NCI-H146 treated with DMSO at 0.1 percent for 48 hours (cell line): Measurements from ENCODE around the gene APBB1IP.

Experiments used
- DNase-seq: peaks from one replicate; lab custom pipeline; 2025; ENCODE audit not compliant: unreplicated experiment; lab: John Stamatoyannopoulos, UW

APBB1IP gene

DNA sequence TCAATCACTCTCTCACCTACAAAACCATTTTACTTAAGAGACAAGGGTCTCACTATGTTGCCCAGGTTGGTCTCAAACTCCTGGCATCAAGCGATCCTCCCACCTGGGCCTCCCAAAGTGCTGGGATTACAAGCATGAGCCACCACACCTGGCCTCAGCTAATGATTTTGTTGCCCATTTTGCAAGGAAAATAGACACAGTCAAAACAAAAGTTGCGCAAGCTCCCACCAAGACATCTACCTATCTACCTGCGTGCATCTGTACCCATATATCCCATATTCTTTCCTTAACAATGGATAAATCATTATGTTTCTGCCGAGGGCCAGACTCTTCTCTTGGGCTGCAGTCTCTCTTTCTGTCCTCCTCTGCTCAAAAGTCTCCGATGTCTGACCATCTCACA lies 67.3 kb downstream of the APBB1IP start:
- DNase-seq, result no peak

DNA sequence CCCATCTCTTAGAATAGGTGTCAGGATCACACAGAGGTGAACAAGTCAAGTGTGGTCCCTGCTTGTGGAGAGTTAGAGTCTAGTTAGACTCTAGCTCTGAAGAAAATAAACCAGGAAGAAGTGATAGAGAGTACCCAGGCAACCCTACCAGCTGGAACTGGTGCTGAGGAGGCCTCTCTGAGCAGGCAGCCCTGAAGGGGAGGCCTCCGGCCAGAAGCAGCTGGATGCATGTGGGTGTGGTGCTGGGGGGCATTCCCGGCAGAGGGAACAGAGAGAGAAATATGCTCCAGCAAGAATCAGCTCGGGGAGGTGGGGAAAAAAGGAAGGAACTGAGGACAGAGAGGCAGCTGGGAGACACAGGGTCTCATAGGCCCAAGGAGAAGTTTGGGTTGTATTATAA lies 68.6 kb downstream of the APBB1IP start:
- DNase-seq, result no peak

DNA sequence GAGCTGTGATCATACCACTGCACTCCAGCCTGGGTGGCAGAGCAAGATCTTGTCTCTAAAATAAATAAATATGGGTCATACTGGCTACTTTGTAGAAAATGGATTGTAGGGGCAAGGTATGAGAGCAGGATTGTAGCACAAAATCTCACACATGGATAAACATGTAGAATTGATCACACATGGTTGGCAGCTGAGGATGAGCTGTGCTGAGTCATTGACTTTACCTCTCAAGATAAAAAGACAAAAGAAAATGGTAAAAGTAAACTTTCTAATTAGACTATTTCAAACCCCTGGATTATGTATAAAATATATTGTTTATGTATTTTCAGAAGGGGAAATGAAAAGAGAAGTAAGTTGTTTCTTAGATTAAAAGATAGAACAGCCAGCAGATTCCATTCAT lies 69.3 kb downstream of the APBB1IP start:
- DNase-seq, result no peak

DNA sequence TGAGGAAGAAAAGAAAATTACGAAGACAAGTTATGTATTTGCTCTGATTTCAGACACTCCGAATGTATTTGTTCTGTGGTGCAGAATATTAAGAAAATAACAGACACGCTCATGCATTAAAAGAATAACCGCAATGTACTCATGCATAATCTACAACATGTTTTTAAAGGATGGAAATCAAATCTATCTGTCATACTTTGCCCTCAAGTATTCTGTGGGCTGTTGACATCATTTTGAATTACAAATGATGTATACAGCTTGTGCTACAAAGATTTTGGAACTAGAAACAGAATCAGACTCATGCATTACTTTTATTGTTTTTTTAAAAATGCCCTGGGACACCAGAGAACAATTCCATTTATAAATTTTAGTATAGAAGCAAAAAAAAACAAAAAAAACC lies 69.9 kb downstream of the APBB1IP start:
- DNase-seq, result no peak

DNA sequence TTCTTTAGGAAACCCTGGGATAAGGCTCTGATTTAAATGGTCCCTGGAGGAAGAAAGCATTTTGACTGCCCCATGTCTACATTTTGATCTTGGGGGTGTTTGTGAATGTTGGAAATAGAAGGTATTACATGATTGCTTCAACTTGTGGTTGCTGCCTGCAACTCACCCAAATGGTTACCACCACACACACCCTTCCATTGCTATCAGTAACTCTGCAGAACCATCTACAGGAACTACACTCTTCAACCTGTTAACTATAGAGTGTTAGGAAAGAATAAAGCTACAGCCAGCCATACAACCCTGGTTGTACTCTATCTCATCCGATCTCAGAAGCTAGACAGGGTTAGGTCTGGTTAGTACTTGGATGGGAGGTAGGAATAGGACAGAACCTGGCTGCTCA lies 71.2 kb downstream of the APBB1IP start:
- DNase-seq, result no peak

DNA sequence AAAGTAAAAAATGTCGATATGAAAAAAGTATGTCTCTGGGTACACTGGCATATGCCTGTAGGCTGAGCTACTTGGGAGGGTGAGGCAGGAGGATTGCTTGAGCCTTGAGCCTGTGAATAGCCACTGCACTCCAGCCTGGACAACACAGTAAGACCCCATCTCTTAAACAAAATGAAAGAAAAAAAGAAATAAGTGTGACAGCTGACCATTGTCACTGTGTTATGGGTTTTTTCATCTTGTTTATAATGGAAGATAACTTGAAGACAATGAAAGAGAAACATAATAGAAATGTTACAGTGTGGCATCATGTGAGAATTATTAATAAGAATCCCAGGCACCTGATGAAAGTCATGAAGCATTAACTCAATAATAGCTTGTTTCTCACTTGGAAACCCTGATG lies 75.0 kb downstream of the APBB1IP start:
- DNase-seq, result no peak

DNA sequence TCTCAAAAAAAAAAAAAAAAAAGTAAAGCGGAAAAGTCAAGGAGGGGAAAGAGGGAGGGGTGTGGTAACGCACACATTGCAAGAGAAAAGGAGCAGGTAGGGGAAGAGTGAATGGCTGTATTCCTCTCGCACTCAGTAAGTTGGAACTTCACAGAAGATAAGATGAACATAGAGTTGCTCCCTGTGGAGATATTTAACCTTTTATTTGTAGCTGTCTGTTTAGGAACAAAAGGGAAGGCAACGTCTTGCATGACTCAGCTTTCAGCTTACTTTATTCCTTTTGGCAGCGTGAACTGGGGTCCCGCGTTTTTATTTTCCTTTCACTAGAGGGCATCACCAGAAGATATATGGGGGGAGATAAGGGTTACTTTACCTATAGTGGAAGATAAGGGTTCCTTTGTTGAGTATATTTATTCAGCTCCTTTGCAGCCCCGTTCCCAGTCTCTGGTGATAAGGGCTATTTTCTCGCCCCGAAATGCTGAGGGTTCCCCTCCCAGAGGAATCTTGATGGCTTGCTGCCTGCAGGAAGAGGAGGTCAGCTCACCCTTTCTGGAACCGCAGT lies 78.5 kb downstream of the APBB1IP start:
- DNase-seq, result no peak

DNA sequence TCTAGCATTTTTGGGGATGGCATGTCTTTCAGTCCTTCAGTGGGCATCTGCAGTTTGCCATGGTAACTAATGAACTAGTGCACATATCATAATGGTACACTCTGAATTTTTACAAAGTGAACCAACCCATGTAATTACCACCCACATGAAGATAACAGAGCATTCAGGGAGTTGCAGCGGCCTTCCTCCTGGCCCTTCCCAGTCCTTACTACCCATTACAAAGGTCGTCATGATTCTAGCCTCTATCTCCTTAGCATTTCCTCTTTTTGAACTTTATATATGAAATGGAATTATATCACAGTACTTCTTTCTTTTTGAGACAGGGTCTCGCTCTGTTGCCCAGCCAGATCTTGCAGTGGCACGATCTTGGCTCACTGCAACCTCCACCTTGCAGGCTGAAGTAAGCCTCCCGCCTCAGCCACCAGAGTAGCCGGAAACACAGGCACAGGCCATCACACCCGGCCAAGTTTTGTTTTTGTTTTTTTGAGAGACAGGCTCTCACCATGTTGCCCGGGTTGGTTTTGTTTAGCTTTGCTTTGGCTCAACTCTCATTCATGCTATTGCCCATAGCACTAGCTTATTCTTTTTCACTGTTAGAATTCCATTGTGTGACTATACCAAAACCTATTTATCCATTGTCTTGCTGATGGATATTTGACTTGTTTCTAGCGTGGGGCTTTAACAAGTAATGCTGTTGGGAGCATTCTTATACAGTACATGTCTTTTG lies 79.2 kb downstream of the APBB1IP start:
- no peak for DNase-seq

DNA sequence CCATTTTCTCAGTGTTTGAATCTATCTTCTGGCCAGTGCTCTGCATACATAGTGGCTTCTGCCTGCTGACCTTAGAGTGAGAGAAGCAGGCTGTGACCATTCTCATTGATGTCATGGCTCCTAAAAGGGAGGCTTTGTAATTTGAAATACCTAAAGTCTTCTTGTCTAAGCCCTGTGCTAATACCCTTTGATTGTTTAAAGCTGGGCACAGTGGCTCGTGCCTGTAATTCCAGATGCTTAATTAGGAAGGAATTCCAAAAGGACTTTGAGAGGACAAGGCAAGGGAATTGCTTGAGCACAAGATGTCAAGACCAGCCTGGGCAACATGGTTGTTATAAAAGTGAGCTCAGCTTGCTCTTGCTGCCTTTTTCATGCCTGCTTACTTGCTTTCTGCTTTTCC lies 81.7 kb downstream of the APBB1IP start:
- DNase-seq, result no peak

DNA sequence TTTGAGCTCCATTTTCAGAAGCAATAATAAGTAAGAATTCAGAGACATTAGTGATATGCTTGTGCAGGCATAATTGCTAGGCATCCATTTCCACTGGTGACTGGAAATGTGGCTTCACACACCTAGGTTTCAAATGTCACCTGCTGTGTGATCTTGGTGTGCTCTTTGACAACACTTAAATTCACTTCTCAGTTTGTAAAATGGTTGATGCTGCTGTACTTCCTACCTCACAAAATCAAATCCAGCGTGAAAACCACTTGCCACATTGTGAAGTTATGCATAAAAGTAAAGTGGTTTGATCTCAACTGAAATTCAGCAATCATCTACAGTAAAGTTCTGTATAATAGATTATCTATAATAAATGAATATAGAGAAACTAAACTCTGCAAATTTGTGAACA lies 82.4 kb downstream of the APBB1IP start:
- DNase-seq, result no peak

DNA sequence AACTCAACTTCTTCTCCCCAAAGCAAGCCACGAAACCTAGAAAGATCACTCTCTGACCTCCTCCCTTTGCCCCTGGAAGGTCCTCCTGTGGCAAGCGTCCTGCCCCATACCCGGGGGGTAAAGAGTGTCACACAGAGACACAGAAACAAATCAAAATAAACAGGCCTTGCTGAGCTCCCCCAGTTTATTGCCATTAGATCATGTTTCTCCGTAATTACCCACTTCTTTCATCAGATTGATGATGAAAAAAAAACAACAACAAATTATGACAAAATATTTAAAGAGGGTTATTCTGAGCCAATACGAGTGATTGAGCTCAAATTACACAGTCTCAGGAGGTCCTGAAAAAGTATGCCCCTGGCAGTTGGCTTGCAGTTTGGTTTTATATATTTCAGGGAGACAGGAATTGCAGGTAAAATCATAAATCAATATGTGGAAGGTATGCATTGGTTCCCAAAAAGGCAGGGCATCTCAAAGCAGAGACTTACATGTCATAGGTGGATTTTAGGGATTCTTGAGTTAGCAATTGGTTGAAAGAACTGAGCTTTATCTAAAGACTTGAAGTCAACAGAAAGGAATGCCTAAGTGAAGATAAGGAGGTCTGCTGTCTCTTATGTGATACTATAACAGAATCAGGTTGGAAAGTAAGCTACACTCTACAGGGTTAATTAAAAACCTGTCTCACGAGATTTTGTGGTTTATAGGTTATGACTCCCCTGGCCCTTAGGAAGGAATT lies 86.2 kb downstream of the APBB1IP start:
- DNase-seq, result no peak

DNA sequence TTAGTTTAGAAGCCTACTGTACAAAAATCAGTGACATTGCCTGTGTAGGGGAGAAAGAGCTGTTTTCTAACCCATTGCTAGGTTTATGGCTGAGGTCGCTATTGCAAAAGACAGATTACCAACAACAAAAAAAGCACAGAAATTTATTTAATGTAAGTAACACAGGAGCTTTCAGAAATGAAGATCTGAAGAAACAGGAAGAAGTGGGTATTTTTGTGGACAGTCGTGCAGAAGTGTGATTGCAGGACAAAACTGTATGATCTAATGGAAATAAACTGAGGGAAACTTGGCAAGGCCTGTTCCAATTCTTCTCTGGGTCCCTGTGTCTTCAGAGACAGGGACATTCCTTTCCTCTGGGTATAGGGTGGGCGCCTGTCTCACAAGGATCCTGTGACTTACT lies 87.4 kb downstream of the APBB1IP start:
- DNase-seq, result no peak

DNA sequence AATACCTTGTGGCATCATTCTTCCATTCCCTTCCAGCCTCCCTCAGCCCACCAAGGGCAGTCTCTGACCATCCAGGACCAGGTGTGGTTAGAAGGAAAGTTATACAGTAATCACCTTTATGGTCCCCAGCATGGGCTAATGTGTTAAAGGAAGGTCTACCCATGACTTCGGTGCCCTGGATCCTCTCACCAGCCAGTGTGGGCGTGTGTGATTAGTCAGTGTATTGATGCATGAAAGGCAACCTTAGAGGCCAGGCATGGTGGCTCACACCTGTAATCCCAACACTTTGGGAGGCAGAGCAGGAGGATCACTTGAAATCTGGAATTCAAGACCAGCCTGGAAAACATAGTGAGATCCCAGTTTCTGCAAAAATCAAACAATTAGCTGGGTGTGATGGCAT lies 88.9 kb downstream of the APBB1IP start:
- DNase-seq, result no peak

DNA sequence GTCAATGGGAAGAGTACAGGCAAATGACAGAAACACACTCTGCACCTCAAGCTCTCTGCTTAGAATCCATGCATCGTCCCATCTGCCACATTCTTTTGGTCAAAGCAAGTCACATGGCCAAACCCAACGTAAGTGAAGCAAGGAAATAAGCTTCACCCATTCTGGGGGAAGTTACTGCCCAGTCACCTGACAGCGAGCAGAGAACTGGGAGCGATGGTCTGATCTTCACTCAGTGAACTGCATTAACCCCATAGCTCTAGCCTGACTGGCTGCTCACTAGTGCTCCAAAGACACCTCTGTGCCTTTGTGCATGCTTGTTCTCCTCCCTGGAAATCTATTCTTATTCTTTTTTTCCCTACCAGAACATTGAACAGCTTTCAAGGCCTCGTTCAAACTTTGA lies 89.9 kb downstream of the APBB1IP start:
- no peak for DNase-seq

DNA sequence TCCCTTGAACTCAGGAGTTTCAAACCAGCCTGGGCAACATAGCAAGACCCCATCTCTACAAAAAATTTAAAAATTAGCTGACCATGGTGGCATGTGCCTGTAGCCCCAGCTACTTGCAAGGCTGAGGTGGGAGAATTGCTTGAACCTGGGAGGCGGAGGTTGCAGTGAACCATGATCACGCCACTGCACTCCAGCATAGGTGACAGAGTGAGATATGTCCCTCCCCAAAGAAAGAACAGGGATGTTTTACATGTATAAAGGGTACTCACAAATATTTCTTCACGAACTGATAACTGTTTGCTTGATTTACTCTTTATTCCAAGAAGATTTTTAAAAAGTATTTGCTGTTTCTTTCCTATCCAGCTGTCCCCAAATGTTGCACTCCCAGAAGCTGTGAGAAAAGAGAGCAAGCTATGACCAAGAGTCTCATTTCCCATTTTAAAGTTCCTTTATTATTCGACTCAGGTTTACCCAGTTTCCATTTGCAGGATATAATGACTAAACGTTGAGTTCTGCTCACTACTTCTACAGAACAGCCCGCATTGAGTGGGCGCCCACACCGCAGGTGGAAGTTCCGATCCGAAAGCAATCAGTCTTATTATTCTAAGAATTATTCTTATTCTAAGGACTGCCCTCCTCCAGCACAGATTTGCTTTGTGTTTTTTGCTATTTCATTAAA lies 90.7 kb downstream of the APBB1IP start:
- no peak for DNase-seq

DNA sequence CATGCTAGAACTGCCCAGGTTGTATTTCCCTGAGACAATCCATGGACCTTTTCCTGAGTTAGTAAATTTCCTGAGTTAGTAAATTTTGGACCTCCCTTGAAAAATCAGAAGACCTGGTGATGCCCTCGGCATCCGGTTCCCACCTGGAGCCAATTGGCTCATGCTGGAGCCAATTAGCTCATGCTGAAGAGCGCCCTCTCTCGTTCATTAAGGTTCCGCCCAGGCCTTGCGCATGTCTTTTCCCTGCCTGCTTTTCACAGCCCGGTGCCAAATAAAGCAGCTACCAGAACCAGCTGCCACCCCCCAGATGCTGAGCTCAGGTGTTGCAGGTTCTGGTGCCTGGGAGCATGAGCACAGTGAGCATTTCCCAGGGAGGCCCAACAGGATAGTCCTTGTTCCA lies 96.2 kb downstream of the APBB1IP start:
- DNase-seq, result no peak

DNA sequence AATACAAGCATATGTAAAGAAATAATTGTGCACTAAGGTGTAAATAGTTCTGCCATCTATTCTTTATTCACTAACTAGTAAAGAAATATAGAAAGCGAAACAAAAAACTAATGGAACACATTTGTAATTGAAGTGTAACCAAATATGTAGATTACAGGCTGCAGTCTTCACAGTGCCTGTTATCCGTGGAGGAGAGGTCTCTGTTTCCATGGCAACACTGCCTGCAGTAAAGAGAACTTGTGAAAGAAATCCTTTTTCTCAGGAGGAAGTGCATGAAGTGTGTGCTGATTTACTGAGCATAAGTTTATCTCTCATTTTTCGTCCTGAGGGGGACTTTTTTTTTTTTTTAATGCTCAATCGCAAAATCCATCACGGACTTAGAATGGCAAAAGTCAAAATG lies 102.5 kb downstream of the APBB1IP start:
- no peak for DNase-seq

DNA sequence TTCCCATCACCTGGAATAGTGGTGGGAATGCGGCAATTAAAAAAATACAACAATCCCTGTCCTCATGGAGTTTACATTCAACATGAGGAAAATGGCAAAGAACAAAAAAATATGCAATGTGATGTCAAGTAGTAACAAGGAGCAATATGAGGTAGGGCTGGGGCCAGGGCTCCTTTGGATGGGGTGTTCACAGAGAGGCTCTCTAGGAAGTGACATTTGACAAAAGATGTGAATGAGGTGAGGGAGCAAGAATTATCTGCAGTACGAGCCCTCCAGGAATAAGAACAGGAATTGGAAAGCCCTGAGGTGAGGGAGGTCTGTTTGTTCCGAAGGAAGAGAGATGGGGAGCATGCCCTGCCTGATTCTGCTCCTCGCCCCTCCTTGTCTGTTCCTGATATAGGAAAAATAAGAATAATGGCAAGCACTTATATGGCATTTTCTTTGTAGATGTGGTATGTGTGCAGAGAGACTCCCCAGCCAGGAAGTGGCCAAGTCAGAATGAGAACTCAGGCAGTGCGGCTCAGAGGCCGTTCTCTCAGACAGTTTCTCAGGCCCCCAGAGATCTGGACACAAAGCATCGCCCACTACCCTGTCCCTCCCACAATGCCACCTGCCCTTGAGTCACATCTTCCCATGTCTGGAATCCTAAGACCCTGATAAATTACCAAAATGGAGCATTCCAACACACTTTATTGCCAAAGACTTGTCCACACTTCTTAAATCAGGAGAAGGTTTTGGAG lies 105.6 kb downstream of the APBB1IP start:
- no peak for DNase-seq

DNA sequence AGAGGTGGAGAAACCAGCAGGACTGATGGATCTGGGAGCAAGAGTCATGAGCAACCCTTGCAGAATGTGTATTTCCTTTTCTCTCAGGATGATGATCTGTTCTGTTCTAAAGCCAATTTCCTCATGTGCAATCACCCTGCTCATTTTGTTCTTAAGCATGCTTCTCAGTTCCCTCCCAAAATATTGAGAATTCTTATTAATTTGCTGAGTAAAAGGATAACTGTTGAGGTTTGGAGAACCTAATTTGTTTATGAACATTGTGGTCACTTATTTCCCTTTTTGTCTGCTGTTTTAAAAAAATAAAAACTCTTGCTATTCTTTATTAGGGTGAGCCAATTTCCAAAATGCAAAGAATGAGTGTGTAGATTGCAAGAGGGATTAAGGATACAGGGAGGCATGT lies 106.8 kb downstream of the APBB1IP start:
- DNase-seq, result no peak

DNA sequence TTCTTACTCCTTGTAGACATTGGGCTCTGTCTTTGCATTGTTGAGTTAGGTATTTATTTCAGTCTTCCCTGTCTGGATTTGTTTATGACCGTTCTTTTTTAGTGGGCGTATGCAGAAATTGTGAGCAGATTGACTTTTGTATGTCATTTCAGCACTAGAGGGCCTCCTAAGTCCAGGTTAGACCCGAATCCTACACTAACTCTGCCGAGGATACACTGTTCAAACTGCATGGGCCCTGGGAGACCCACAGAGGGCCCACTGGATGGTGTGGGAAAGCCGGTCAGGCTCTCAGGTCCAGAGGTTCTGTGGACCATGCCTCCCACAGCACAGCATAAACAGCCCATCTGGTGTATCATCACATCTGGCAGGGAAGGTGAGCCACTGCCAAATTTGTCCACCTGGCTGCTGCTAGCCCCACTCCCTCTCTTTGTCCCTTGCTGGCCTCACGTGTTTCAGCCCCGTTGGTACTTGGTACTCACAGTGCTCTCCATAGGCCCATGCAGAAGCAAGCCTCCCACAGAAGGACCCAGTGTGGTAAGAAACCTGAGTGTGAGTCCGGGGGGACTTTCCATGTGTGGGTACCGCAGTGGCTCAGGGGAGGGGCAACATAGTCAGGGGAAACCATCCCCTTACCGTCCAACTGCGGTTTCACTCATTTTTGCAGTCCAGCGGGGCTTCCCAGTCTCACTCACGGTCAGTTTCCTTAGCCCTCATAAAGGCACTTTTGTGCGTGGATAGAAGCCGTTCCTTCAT lies 112.8 kb downstream of the APBB1IP start:
- no peak for DNase-seq

DNA sequence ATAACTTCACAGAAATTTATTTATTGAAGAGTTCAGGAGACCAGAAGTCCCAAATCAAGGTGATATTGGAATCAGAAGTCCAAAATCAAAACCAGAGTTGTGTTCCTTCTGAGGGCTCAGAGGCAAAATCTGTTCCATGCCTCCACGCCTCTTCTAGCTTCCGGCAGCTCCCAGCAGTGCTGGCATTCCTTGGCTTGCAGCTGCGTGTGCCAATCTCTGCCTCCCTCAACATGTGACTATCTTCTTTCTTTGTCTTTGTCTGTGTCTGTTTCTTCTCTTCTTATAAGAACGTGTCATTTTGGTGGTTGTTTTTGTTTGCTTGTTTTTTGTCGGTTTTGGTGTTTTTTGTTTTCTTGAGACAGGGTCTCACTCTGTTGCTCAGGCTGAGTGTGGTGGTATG lies 116.1 kb downstream of the APBB1IP start:
- DNase-seq, result no peak
